HEK293 (cell line): ENCODE data around the gene SAMD11.

Experiments
- CTCF ChIA-PET: fragments of 350-600 bp; formaldehyde crosslinking; extraction: SDS; loops from one replicate; lab custom pipeline; 2021; ENCODE audit warnings: antibody characterized with exemption; lab: Yijun Ruan, JAX
- POLR2A ChIA-PET: fragments of 300-600 bp; formaldehyde crosslinking; extraction: SDS; loops from one replicate; lab custom pipeline; 2020; ENCODE audit warnings: antibody characterized with exemption, inconsistent platforms; lab: Yijun Ruan, JAX
- H3K27ac ChIP-seq: fragments of 200-500 bp; sonication (Bioruptor generic); 2 replicates; pipeline ENCODE4 v1.5.1; 2014; ENCODE audit warnings: low read depth, low read length, control low read depth, inconsistent platforms; ENCODE audit errors: extremely low read depth
- H3K36me3 ChIP-seq, 2 experiments: fragments of 200-500 bp in 1 of 2; sonication (Bioruptor generic) in 1 of 2; 1 replicate in 1 of 2; 2 replicates in 1 of 2; pipeline ENCODE4 v1.5.1; 2014 to 2017; ENCODE audit warnings: inconsistent platforms in 2 of 2, low read length in 2 of 2; ENCODE audit not compliant: control insufficient read depth in 2 of 2, insufficient read depth in 1 of 2
- H3K4me1 ChIP-seq: fragments of 200-500 bp; sonication (Bioruptor generic); 2 replicates; pipeline ENCODE4 v1.5.1; 2014; ENCODE audit warnings: mild to moderate bottlenecking, low read length, inconsistent platforms; ENCODE audit not compliant: control insufficient read depth, insufficient read depth
- H3K4me3 ChIP-seq: 2 replicates; pipeline ENCODE4 v1.5.1; 2011; ENCODE audit warnings: low read depth, mild to moderate bottlenecking, control low read depth, low read length, moderate library complexity
- H3K9me3 ChIP-seq: fragments of 200-500 bp; sonication (Bioruptor generic); 2 replicates; pipeline ENCODE4 v1.5.1; 2014; ENCODE audit warnings: low read depth, low read length, inconsistent platforms; ENCODE audit not compliant: control insufficient read depth, insufficient read depth
- KLF1 ChIP-seq: fragments of 450-650 bp; formaldehyde crosslinking; IDR thresholded peaks from 2 replicates; pipeline ENCODE4 v1.5.1; 2016; ENCODE audit warnings: missing biosample characterization, missing genetic modification characterization
- KLF16 ChIP-seq: fragments of 450-650 bp; formaldehyde crosslinking; IDR thresholded peaks from 2 replicates; pipeline ENCODE4 v1.5.1; 2017; ENCODE audit warnings: missing biosample characterization, missing genetic modification characterization
- KLF8 ChIP-seq: fragments of 450-650 bp; formaldehyde crosslinking; IDR thresholded peaks from 2 replicates; pipeline ENCODE4 v1.5.1; 2016; ENCODE audit warnings: missing biosample characterization, missing genetic modification characterization
- KLF9 ChIP-seq: fragments of 450-650 bp; formaldehyde crosslinking; IDR thresholded peaks from 2 replicates; pipeline ENCODE4 v1.5.1; 2016; ENCODE audit warnings: missing biosample characterization, missing genetic modification characterization, low read depth
- REPIN1 ChIP-seq: fragments of 450-650 bp; formaldehyde crosslinking; IDR thresholded peaks from 2 replicates; pipeline ENCODE4 v1.5.1; 2017; ENCODE audit warnings: missing biosample characterization, missing genetic modification characterization, low read depth
- SP2 ChIP-seq: fragments of 450-650 bp; formaldehyde crosslinking; IDR thresholded peaks from 2 replicates; pipeline ENCODE4 v1.5.1; 2016; ENCODE audit warnings: missing biosample characterization, missing genetic modification characterization
- WT1 ChIP-seq: fragments of 450-650 bp; formaldehyde crosslinking; IDR thresholded peaks from 2 replicates; pipeline ENCODE4 v1.5.1; 2016; ENCODE audit warnings: missing biosample characterization, missing genetic modification characterization
- ZBTB17 ChIP-seq: fragments of 450-650 bp; formaldehyde crosslinking; IDR thresholded peaks from 2 replicates; pipeline ENCODE4 v1.5.1; 2016; ENCODE audit warnings: missing biosample characterization, missing genetic modification characterization
- ZEB2 ChIP-seq: fragments of 450-650 bp; formaldehyde crosslinking; IDR thresholded peaks from 2 replicates; pipeline ENCODE4 v1.5.1; 2016; ENCODE audit warnings: missing biosample characterization, missing genetic modification characterization
- ZNF2 ChIP-seq: fragments of 450-650 bp; formaldehyde crosslinking; IDR thresholded peaks from 2 replicates; pipeline ENCODE4 v1.5.1; 2016; ENCODE audit warnings: missing biosample characterization, missing genetic modification characterization
- ZNF354C ChIP-seq: fragments of 450-650 bp; formaldehyde crosslinking; IDR thresholded peaks from 2 replicates; pipeline ENCODE4 v1.5.1; 2016; ENCODE audit warnings: missing biosample characterization, missing genetic modification characterization, low read depth, borderline replicate concordance
- ZNF391 ChIP-seq: fragments of 450-650 bp; formaldehyde crosslinking; IDR thresholded peaks from 2 replicates; pipeline ENCODE4 v1.5.1; 2016; ENCODE audit warnings: low read depth, missing biosample characterization, missing genetic modification characterization, borderline replicate concordance
- ZNF623 ChIP-seq: fragments of 450-650 bp; formaldehyde crosslinking; IDR thresholded peaks from 2 replicates; pipeline ENCODE4 v1.5.1; 2016; ENCODE audit warnings: missing biosample characterization, missing genetic modification characterization
- TF ChIP-seq, protein P1 (sequence below): fragments of 450-650 bp; formaldehyde crosslinking; IDR thresholded peaks from 2 replicates; pipeline ENCODE4 v1.5.1; 2016; ENCODE audit warnings: missing biosample characterization, missing genetic modification characterization
- TF ChIP-seq, protein P2 (sequence below): fragments of 450-650 bp; formaldehyde crosslinking; conservative IDR thresholded peaks from 2 replicates; pipeline ENCODE4 v1.5.1; 2016; ENCODE audit warnings: low read depth, missing biosample characterization, missing genetic modification characterization
- TF ChIP-seq, protein P3 (sequence below): fragments of 450-650 bp; formaldehyde crosslinking; optimal IDR thresholded peaks from 2 replicates; pipeline ENCODE3; 2016; ENCODE audit warnings: missing biosample characterization, mild to moderate bottlenecking, missing genetic modification characterization
- TF ChIP-seq, protein P4 (sequence below): fragments of 450-650 bp; formaldehyde crosslinking; IDR thresholded peaks from 2 replicates; pipeline ENCODE4 v1.5.1; 2017; ENCODE audit warnings: missing biosample characterization, missing genetic modification characterization

The SAMD11 gene

DNA sequence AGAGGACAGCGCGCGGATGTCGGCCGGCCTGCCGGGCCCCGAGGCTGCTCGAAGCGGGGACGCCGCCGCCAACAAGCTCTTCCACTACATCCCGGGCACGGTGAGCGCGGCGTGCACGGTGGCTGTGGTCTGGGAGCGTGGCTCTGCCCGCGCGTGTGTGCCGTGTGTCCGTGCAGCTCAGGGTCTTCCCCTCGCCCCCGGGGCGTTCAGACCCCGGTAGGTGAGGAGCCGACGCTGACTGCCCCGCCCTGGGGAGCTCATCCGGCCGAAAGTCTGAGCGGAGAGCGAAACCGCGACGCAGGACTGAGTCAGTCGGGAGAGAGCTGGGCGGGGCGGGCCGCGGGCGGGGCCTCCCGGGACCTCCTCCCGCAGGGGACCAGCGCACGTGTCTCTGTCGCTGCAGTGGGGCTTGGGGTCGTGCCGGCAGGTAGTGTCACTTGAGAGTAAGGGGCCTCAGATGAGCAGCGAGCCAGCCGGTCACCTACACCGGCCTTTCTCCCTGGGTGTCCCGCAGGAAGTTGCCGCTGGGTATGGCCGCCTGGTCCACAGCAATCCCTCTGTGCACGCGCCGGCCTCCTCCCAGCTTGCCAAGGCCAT is 43.1 kb downstream of the SAMD11 start (continued):
- TF ChIP-seq ZNF2 (tag by site-specific recombination) (peak; percentile 77), WT1 (tag by site-specific recombination) (0 out of 2 replicates have a peak, but pooled peaks have one; percentile 8), ZNF391 (tag by site-specific recombination) (0 out of 2 replicates have a peak, but pooled peaks have one; percentile 39), KLF16 (tag by site-specific recombination) (peak; percentile 62), REPIN1 (peak; percentile 47; the same call in 1 of the 2 replicates), SP2 (peak; percentile 64), ZBTB17 (tag by site-specific recombination) (peak; percentile 37; the same call in 1 of the 2 replicates), ZNF623 (tag by site-specific recombination) (no peak), ZEB2 (peak; percentile 71), KLF8 (tag by site-specific recombination) (peak; percentile 80; the same call in 1 of the 2 replicates), KLF9 (tag by site-specific recombination) (peak; percentile 82)
- TF ChIP-seq, protein P1, sequence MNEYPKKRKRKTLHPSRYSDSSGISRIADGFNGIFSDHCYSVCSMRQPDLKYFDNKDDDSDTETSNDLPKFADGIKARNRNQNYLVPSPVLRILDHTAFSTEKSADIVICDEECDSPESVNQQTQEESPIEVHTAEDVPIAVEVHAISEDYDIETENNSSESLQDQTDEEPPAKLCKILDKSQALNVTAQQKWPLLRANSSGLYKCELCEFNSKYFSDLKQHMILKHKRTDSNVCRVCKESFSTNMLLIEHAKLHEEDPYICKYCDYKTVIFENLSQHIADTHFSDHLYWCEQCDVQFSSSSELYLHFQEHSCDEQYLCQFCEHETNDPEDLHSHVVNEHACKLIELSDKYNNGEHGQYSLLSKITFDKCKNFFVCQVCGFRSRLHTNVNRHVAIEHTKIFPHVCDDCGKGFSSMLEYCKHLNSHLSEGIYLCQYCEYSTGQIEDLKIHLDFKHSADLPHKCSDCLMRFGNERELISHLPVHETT (tag by site-specific recombination) = peak; percentile 38; the same call in 1 of the 2 replicates
- TF ChIP-seq, protein P2, sequence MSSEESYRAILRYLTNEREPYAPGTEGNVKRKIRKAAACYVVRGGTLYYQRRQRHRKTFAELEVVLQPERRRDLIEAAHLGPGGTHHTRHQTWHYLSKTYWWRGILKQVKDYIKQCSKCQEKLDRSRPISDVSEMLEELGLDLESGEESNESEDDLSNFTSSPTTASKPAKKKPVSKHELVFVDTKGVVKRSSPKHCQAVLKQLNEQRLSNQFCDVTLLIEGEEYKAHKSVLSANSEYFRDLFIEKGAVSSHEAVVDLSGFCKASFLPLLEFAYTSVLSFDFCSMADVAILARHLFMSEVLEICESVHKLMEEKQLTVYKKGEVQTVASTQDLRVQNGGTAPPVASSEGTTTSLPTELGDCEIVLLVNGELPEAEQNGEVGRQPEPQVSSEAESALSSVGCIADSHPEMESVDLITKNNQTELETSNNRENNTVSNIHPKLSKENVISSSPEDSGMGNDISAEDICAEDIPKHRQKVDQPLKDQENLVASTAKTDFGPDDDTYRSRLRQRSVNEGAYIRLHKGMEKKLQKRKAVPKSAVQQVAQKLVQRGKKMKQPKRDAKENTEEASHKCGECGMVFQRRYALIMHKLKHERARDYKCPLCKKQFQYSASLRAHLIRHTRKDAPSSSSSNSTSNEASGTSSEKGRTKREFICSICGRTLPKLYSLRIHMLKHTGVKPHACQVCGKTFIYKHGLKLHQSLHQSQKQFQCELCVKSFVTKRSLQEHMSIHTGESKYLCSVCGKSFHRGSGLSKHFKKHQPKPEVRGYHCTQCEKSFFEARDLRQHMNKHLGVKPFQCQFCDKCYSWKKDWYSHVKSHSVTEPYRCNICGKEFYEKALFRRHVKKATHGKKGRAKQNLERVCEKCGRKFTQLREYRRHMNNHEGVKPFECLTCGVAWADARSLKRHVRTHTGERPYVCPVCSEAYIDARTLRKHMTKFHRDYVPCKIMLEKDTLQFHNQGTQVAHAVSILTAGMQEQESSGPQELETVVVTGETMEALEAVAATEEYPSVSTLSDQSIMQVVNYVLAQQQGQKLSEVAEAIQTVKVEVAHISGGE = peak; percentile 29; the same call in 1 of the 2 replicates
- TF ChIP-seq, protein P3, sequence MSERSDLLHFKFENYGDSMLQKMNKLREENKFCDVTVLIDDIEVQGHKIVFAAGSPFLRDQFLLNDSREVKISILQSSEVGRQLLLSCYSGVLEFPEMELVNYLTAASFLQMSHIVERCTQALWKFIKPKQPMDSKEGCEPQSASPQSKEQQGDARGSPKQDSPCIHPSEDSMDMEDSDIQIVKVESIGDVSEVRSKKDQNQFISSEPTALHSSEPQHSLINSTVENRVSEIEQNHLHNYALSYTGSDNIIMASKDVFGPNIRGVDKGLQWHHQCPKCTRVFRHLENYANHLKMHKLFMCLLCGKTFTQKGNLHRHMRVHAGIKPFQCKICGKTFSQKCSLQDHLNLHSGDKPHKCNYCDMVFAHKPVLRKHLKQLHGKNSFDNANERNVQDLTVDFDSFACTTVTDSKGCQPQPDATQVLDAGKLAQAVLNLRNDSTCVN (tag by site-specific recombination) = peak; percentile 87
- TF ChIP-seq, all 188 proteins: peak for 32

DNA sequence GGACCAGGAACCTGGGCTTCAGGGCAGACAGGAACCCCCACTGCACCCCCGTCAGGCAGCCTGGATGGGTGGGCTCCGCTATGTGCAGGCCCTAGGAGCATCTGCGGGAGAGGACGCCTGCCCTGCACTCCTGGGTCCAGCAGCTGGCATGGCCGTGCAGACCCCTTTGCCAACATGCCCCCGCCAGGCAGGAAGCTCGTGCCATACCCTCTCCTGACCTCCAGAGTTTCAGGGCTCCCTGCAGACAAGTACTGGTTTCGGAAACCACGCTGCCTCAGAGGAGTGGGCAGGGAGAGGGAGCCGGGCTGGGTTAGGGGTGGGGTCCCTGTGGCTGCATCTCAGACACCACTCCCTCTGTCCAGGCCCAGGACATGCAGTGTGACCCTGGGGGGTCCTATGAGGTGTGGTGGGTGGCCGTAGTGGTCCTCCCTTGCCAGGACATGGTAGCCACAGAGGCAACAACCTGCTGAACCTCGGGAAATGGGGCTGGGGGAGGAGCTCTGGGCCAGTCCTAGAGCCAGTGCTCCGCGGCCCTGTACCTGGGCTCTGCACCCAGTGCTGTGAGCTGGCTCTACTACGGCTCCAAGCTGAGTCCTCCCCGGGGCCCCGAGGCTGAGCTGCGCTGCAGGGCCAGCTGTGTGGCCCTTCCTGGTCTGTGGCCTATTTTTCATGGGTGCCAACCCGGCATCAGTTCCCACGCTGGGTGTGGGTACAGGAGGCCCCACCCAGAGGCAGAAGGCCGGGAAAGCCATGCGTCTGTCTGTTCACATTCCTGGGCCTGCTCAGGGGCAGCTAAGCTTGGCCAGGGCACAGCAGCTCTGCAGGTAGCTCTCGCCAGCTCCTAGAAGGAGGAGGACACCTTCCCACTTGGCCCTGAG is 44.0 kb downstream of the SAMD11 start:
- ChIA-PET POLR2A (interaction anchor here (1.0 to 1.5 kb wide), 5 partner anchors 8 to 52 kb away, joined by 3 to 28 read pairs (median 6); partner anchors contain the start of genes AGRN and NOC2L), CTCF (interaction anchor here (1.0 to 1.5 kb wide), 3 partner anchors 17 to 96 kb away, joined by 3 to 4 read pairs (median 4); no protein-coding TSS in a partner anchor)
- Histone ChIP-seq H3K27ac (no peak overlapping the region), H3K4me1 (peaks cover 5% of the 10 kb centered on the region), H3K9me3 (no peaks in the 10 kb centered on the region), H3K4me3 (no peak overlapping the region), H3K36me3 (peaks cover 0 to 24% of the 10 kb centered on the region in 2 experiments; a peak in 1 of 3 replicates)
- TF ChIP-seq, protein P4, sequence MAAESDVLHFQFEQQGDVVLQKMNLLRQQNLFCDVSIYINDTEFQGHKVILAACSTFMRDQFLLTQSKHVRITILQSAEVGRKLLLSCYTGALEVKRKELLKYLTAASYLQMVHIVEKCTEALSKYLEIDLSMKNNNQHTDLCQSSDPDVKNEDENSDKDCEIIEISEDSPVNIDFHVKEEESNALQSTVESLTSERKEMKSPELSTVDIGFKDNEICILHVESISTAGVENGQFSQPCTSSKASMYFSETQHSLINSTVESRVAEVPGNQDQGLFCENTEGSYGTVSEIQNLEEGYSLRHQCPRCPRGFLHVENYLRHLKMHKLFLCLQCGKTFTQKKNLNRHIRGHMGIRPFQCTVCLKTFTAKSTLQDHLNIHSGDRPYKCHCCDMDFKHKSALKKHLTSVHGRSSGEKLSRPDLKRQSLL (tag by site-specific recombination) = peak; percentile 68
- TF ChIP-seq ZNF354C (tag by site-specific recombination) (no peak), KLF1 (tag by site-specific recombination) (peak; percentile 41; the same call in 1 of the 2 replicates)
